IPS DF 19.7 (cell line): Measurements from ENCODE around the gene OSBPL6.
A peak's percentile ranks its signal among the peaks of the same experiment; 100 is the strongest.
"Not testable (repeated sequence)": the region's sequence is repeated elsewhere in the genome, so short reads cannot be mapped to it uniquely, and the experiment has no call there.

Source experiments
- DNase-seq: peaks from one replicate; pipeline ENCODE4 v3.0.0-alpha.2; 2013; ENCODE audit warnings: low read depth, low spot score

The OSBPL6 gene

GRCh38 chr2:178301649-178302238 lies 107.4 kb downstream of the OSBPL6 start:
- no peak for DNase-seq

GRCh38 chr2:178304333-178304732 lies 110.0 kb downstream of the OSBPL6 start:
- no peak for DNase-seq

- DNase-seq = peak; percentile 38
These were observed 112.2 kb downstream of the OSBPL6 start for GRCh38 chr2:178306352-178307073.

GRCh38 chr2:178307650-178308049 lies 113.3 kb downstream of the OSBPL6 start:
- no peak for DNase-seq

GRCh38 chr2:178309541-178309940 lies 115.2 kb downstream of the OSBPL6 start:
- no peak for DNase-seq

GRCh38 chr2:178315078-178315477 lies 120.8 kb downstream of the OSBPL6 start:
- no peak for DNase-seq

GRCh38 chr2:178315488-178315948 lies 121.2 kb downstream of the OSBPL6 start:
- no peak for DNase-seq

GRCh38 chr2:178317811-178318210 lies 123.5 kb downstream of the OSBPL6 start:
- no peak for DNase-seq

GRCh38 chr2:178320011-178320585 lies 125.8 kb downstream of the OSBPL6 start:
- DNase-seq = no peak

GRCh38 chr2:178322068-178322467 lies 127.8 kb downstream of the OSBPL6 start:
- no peak for DNase-seq

GRCh38 chr2:178323331-178323730 lies 129.0 kb downstream of the OSBPL6 start:
- DNase-seq = not testable (repeated sequence)

GRCh38 chr2:178324077-178324476 lies 129.8 kb downstream of the OSBPL6 start:
- no peak for DNase-seq

GRCh38 chr2:178325268-178325667 lies 131.0 kb downstream of the OSBPL6 start:
- no peak for DNase-seq

GRCh38 chr2:178327516-178327915 lies 133.2 kb downstream of the OSBPL6 start:
- DNase-seq = no peak

- DNase-seq = no peak
These were observed 133.7 kb downstream of the OSBPL6 start for GRCh38 chr2:178328037-178328436.

- no peak for DNase-seq
These were observed 136.1 kb downstream of the OSBPL6 start for GRCh38 chr2:178330175-178331017.

GRCh38 chr2:178331474-178332432 lies 137.4 kb downstream of the OSBPL6 start:
- no peak for DNase-seq

GRCh38 chr2:178333851-178334250 lies 139.5 kb downstream of the OSBPL6 start:
- no peak for DNase-seq

GRCh38 chr2:178335230-178335629 lies 140.9 kb downstream of the OSBPL6 start:
- DNase-seq = no peak

GRCh38 chr2:178344121-178344520 lies 149.8 kb downstream of the OSBPL6 start:
- DNase-seq = no peak

GRCh38 chr2:178345951-178346350 lies 151.6 kb downstream of the OSBPL6 start:
- DNase-seq = no peak
